ENCODE measurements around the gene ANO9.

ANO9 gene

GRCh38 chr11:488062-488461 is 46.3 kb upstream of the ANO9 start:
- H3K9me3 ChIP-seq (ENCODE audit: insufficient read depth, low read length), result no peaks in the 10 kb centered on the region
- H3K27ac ChIP-seq (ENCODE audit: low read length), result no peak overlapping the region
- no peak overlapping the region for H3K4me3 ChIP-seq (ENCODE audit: low read length)
- H4K20me1 ChIP-seq (ENCODE audit: insufficient read depth, low read length), result no peaks in the 10 kb centered on the region
- no peak for TF ChIP-seq CTCF (IDR thresholded peaks at IDR 0.05; ENCODE audit: low read depth, low read length)
- TF ChIP-seq EZH2phosphoT487 (IDR thresholded peaks at IDR 0.05; ENCODE audit: low read depth), result no peak
- no peaks in the 10 kb centered on the region for H3K36me3 ChIP-seq (replicated peaks; ENCODE audit: low read depth, low read length)
- no peaks in the 10 kb centered on the region for H3K27me3 ChIP-seq (ENCODE audit: low read depth, low read length)
- H3K79me2 ChIP-seq (ENCODE audit: low read length), result peaks cover 12% of the 10 kb centered on the region; the same call in 1 of the 2 replicates
- H2AFZ ChIP-seq (ENCODE audit: low read depth, low read length), result no peak overlapping the region
- no peak overlapping the region for H3K4me2 ChIP-seq (ENCODE audit: low read length)
- no peaks in the 10 kb centered on the region for H3K4me1 ChIP-seq (ENCODE audit: low read length)
- H3K9ac ChIP-seq (ENCODE audit: low read length), result no peak overlapping the region

- no peak overlapping the region for H2AFZ ChIP-seq (ENCODE audit: low read depth, low read length)
- no peak for TF ChIP-seq CTCF (IDR thresholded peaks at IDR 0.05; ENCODE audit: low read depth, low read length)
- TF ChIP-seq EZH2phosphoT487 (IDR thresholded peaks at IDR 0.05; ENCODE audit: low read depth), result no peak
- no peaks in the 10 kb centered on the region for H3K27me3 ChIP-seq (ENCODE audit: low read depth, low read length)
- no peak overlapping the region for H3K4me3 ChIP-seq (ENCODE audit: low read length)
- H3K9me3 ChIP-seq (ENCODE audit: insufficient read depth, low read length), result no peaks in the 10 kb centered on the region
- no peak overlapping the region for H3K27ac ChIP-seq (ENCODE audit: low read length)
- no peaks in the 10 kb centered on the region for H4K20me1 ChIP-seq (ENCODE audit: insufficient read depth, low read length)
- no peak overlapping the region for H3K9ac ChIP-seq (ENCODE audit: low read length)
- H3K4me1 ChIP-seq (ENCODE audit: low read length), result no peaks in the 10 kb centered on the region
- no peak overlapping the region for H3K4me2 ChIP-seq (ENCODE audit: low read length)
- no peaks in the 10 kb centered on the region for H3K36me3 ChIP-seq (replicated peaks; ENCODE audit: low read depth, low read length)
- H3K79me2 ChIP-seq (ENCODE audit: low read length), result peaks cover 12% of the 10 kb centered on the region; the same call in 1 of the 2 replicates
Measured at GRCh38 chr11:487571-488021, 45.8 kb upstream of the ANO9 start.

- TF ChIP-seq EZH2phosphoT487 (IDR thresholded peaks at IDR 0.05; ENCODE audit: low read depth) (no peak), CTCF (IDR thresholded peaks at IDR 0.05; ENCODE audit: low read depth, low read length) (no peak)
- H3K27me3 ChIP-seq (ENCODE audit: low read depth, low read length), result no peaks in the 10 kb centered on the region
- no peaks in the 10 kb centered on the region for H3K9me3 ChIP-seq (ENCODE audit: insufficient read depth, low read length)
- H2AFZ ChIP-seq (ENCODE audit: low read depth, low read length), result no peak overlapping the region
- no peaks in the 10 kb centered on the region for H3K36me3 ChIP-seq (replicated peaks; ENCODE audit: low read depth, low read length)
- H3K4me2 ChIP-seq (ENCODE audit: low read length), result no peak overlapping the region
- no peak overlapping the region for H3K4me3 ChIP-seq (ENCODE audit: low read length)
- H4K20me1 ChIP-seq (ENCODE audit: insufficient read depth, low read length), result no peaks in the 10 kb centered on the region
- H3K9ac ChIP-seq (ENCODE audit: low read length), result no peak overlapping the region
- H3K79me2 ChIP-seq (ENCODE audit: low read length), result peaks cover 12% of the 10 kb centered on the region; the same call in 1 of the 2 replicates
- no peaks in the 10 kb centered on the region for H3K4me1 ChIP-seq (ENCODE audit: low read length)
- H3K27ac ChIP-seq (ENCODE audit: low read length), result no peak overlapping the region
Measured at GRCh38 chr11:486189-486588, 44.4 kb upstream of the ANO9 start.

GRCh38 chr11:484616-485015 is 42.8 kb upstream of the ANO9 start:
- Histone ChIP-seq H4K20me1 (ENCODE audit: insufficient read depth, low read length) (no peaks in the 10 kb centered on the region), H2AFZ (ENCODE audit: low read depth, low read length) (no peak overlapping the region), H3K79me2 (ENCODE audit: low read length) (peaks cover 12% of the 10 kb centered on the region; the same call in 1 of the 2 replicates), H3K4me2 (ENCODE audit: low read length) (no peak overlapping the region), H3K4me1 (ENCODE audit: low read length) (no peaks in the 10 kb centered on the region), H3K27ac (ENCODE audit: low read length) (no peak overlapping the region), H3K4me3 (ENCODE audit: low read length) (no peak overlapping the region), H3K36me3 (replicated peaks; ENCODE audit: low read depth, low read length) (no peaks in the 10 kb centered on the region), H3K27me3 (ENCODE audit: low read depth, low read length) (no peaks in the 10 kb centered on the region), H3K9ac (ENCODE audit: low read length) (no peak overlapping the region), H3K9me3 (ENCODE audit: insufficient read depth, low read length) (no peaks in the 10 kb centered on the region)
- TF ChIP-seq EZH2phosphoT487 (IDR thresholded peaks at IDR 0.05; ENCODE audit: low read depth), result no peak
- TF ChIP-seq CTCF (IDR thresholded peaks at IDR 0.05; ENCODE audit: low read depth, low read length), result no peak
